Measurements from ENCODE around the gene SLC39A1. TPM values are rescaled to one million over a fixed set of nuclear protein-coding genes. Genes with fewer than 3 reads are reported as not detected.

The SLC39A1 gene
- total and polyA plus RNA-seq, 2 of the 8 experiments (the other 6 are each of a cell fraction or from before 2014, with no cell fraction given): 238 to 337 TPM

DNA sequence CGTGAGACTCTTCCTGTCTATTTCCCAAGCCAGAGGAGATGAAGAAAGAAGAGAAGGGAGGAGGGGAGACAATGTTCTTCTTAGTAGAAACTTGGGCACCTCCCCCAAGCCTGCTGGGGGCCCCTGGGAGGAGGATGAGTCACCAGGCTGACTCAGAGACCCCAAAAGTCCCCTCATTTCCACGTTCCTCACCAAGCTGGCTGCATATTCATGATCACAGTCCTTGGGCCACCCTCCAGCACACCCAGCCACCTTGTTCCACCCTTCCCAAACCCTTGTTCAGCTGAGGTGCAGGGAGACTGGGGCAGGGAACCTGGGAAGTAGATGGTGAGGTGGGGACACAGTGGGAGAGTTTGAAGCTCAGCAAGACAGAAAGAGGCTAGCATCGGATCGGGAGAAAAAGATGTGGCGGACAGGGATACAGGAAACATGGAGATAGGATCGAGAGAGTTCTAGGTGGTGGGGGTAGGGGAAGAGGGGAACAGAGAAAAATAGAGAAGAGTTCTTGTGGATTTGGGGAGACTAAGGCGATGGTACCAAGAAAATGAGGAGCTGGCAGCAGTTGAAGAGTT lies 22.1 kb upstream of the SLC39A1 start (continued):
- TF ChIP-seq PHF8 (conservative IDR thresholded peaks at IDR 0.05; ENCODE audit: low read depth, low read length) (no peak; the same call in 1 of the 2 replicates), ASH2L (IDR thresholded peaks at IDR 0.05; ENCODE audit: low read length) (no peak), SIN3A (conservative IDR thresholded peaks at IDR 0.05 in 1 of 2, IDR thresholded peaks at IDR 0.05 in 1 of 2; ENCODE audit: low read depth in 1 of 2, low read length in 2 of 2) (no peak), POU5F1 (IDR thresholded peaks at IDR 0.05; ENCODE audit: low read depth, low read length) (no peak), NANOG (IDR thresholded peaks at IDR 0.05; ENCODE audit: insufficient read depth, low read depth, low read length, poor library complexity, severe bottlenecking) (no peak), EP300 (IDR thresholded peaks at IDR 0.05; ENCODE audit: borderline replicate concordance in 1 of 2, low read depth in 2 of 2, low read length in 2 of 2) (no peak), BCL11A (IDR thresholded peaks at IDR 0.05; ENCODE audit: low read depth in 2 of 2, low read length in 2 of 2) (no peak), HDAC2 (IDR thresholded peaks at IDR 0.05; ENCODE audit: borderline replicate concordance in 1 of 2, low read depth in 2 of 2, low read length in 2 of 2) (no peak), KDM4A (IDR thresholded peaks at IDR 0.05; ENCODE audit: low read depth, low read length, severe bottlenecking) (peak; percentile 19), POLR2AphosphoS5 (IDR thresholded peaks at IDR 0.05; ENCODE audit: low read depth, low read length) (peak; percentile 89), SP1 (IDR thresholded peaks at IDR 0.05; ENCODE audit: low read depth, low read length) (peak; percentile 49; the same call in 1 of the 2 replicates), GABPA (IDR thresholded peaks at IDR 0.05; ENCODE audit: borderline replicate concordance, insufficient read depth, low read length) (no peak), TCF12 (IDR thresholded peaks at IDR 0.05; ENCODE audit: low read depth, low read length) (no peak), CHD2 (IDR thresholded peaks at IDR 0.05; ENCODE audit: low read length) (no peak), SIX5 (IDR thresholded peaks at IDR 0.05; ENCODE audit: low read depth, low read length) (no peak), GTF2F1 (IDR thresholded peaks at IDR 0.05; ENCODE audit: borderline replicate concordance, low read depth, low read length) (no peak), YY1 (IDR thresholded peaks at IDR 0.05; ENCODE audit: low read depth, low read length) (no peak), KDM5A (IDR thresholded peaks at IDR 0.05; ENCODE audit: low read length) (no peak), CBX8 (IDR thresholded peaks at IDR 0.05; ENCODE audit: borderline replicate concordance, low read depth, low read length) (no peak), TAF1 (IDR thresholded peaks at IDR 0.05; ENCODE audit: low read depth, low read length) (peak; percentile 72), CTBP2 (IDR thresholded peaks at IDR 0.05; ENCODE audit: borderline replicate concordance, insufficient read depth, insufficient read length, low read length) (no peak), BACH1 (IDR thresholded peaks at IDR 0.05; ENCODE audit: low read length) (no peak)
- TF ChIP-seq, protein P1, sequence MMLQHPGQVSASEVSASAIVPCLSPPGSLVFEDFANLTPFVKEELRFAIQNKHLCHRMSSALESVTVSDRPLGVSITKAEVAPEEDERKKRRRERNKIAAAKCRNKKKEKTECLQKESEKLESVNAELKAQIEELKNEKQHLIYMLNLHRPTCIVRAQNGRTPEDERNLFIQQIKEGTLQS (IDR thresholded peaks at IDR 0.05; ENCODE audit: insufficient read depth, low read depth, low read length): no peak; the same call in 1 of the 2 replicates
- TF ChIP-seq, protein P2, sequence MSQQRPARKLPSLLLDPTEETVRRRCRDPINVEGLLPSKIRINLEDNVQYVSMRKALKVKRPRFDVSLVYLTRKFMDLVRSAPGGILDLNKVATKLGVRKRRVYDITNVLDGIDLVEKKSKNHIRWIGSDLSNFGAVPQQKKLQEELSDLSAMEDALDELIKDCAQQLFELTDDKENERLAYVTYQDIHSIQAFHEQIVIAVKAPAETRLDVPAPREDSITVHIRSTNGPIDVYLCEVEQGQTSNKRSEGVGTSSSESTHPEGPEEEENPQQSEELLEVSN (IDR thresholded peaks at IDR 0.05): no peak
